NCI-H345 treated with DMSO at 0.1 percent for 48 hours (cell line): Measurements from ENCODE around the gene POLR2H.
A peak's percentile ranks its signal among the peaks of the same experiment; 100 is the strongest.

ENCODE experiments used
- DNase-seq: peaks from one replicate; lab custom pipeline; 2025; ENCODE audit not compliant: unreplicated experiment; lab: John Stamatoyannopoulos, UW

POLR2H gene

DNA sequence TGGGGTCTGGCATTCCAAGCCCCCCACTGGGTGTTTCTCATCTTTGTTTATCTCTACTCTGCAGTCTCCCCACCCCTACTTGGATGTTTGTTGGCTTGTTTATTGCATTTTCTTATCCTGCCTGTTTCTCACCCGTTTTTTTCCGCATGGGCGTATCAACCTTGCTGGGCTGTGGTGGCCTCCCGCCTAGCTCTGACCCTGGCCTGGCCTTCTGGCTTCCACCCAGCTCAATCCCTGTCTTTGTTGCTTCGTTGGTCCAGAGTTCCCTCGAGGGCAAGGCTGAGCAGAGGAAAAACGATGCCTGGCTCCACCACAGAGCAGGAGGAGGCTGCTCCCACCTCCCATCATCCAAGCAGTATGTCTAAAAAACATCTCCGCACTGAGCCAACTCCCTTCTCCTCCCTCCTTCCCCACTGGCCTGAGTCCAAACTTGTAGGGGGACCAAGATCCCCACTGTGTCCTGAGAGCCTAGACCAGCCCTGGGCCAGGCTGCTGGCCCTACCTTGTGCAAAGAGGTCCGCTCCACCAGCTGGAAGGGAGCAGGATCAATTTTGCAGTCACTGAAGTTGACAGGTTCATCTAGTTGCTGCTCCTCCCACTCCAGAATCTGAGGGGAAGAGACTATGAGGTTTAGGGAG, 9.9 kb upstream of the POLR2H start:
- no peak for DNase-seq

DNA sequence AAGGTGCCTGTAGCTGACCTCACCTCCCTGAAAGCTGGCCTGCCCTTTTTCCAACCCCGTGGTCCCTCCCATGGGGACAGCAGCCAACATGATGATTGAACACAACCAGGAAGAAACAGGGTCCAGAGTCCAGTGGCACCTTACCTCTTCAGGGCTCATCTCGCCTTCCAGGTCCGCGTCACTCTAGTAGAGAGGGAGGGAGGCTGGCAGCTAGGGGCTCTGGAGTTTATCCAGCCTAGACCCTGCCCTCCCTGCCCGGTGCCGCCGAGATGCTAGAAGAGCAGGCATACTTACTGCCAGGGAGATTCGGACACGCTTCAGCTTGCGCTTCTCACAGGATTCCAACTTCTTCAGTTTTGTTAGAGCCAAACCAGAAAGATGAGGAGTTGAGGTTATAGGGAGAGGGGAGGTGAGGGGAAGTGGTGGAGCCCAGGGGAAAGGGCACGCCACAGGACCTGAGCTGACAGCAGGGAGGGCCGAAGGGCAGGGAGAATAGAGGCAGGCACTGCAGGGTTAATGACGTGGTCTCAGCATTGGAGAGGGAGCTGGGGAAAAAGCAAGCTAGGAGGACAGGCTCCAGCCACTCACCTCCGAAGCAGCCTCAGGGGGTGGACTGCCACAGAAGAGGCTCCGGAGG, 9.2 kb upstream of the POLR2H start:
- DNase-seq, result no peak

DNA sequence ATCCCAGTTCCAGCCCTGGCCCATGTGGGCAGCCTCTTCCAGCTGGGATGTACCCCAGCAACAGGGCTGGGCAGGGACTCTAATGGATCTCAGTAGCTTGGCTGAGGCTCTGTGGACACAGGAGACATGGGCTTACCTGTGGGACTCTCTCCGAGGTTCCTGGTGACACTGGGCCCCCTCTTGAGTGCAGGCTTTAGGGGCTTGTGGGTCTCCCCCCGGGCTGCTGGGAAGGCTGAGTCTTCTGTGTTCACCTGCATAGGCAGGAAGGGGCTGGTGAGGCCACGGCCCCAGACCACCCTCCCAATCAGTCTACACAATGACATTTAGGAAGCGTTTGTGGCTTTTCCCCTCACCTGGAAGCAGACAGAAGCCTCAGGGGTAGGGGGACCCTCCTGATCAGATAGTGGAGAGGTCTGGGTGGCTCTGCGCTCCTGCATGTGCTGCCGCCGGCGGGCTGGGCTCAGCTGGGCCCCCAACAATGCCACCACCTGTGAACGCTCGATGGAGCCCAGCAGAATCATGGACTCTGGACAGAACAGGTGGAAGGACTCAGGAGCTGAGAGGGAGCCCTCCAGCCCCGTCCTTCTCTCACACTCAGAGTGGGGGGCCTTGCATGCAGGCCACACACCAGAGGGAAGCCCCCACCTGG, 8.5 kb upstream of the POLR2H start:
- DNase-seq, result no peak

GRCh38 chr3:184353546-184353941, 8.0 kb upstream of the POLR2H start:
- no peak for DNase-seq

DNA sequence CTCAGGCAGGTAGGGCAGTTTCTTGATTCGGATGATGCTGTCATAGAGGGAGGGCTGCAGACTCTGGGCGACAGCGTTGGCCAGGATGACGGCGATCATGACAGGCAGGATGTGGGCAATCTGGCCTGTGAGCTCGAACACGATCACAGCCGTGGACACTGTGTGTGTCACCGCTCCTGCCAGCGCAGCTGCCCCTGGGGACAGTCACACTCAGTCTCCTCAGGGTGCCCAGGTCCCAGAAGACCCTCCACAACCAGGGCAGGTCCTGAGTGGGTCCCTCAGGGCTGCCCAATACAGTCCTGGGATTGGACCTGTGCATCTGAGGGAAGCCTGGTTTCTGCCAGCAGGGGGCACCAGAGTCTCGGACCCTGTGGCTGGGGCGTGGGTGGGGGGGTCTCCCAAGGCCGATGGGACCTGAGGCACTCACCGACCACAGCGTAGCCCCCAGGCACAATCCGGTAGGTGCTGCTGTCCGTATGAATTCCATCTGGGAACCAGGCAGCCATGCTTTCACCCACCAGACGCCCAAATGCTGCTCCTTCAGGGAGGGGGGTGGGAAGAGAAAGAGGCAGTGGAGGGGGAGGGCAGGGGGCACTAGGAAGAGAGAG, 7.3 kb upstream of the POLR2H start:
- DNase-seq, result no peak

DNA sequence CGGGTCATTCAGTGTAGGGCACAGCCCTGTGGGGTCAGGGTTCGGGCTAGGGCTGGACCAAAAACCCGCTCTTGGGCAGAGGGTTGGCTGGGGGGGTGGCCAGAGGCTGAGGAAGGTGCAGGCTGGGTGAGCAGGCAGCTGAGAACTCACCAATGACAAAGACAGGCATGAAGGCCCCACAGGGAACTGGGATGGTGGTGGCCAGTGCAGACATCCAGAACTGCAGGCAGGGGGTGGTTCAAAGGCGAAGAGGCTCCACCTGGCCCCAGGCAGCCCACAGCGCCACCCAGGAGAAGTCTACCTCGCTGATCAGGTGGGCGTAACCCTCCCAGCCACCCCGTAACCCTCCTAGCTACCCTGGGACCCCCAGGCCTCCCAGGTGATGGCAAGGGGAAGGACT, 6.8 kb upstream of the POLR2H start:
- no peak for DNase-seq

DNA sequence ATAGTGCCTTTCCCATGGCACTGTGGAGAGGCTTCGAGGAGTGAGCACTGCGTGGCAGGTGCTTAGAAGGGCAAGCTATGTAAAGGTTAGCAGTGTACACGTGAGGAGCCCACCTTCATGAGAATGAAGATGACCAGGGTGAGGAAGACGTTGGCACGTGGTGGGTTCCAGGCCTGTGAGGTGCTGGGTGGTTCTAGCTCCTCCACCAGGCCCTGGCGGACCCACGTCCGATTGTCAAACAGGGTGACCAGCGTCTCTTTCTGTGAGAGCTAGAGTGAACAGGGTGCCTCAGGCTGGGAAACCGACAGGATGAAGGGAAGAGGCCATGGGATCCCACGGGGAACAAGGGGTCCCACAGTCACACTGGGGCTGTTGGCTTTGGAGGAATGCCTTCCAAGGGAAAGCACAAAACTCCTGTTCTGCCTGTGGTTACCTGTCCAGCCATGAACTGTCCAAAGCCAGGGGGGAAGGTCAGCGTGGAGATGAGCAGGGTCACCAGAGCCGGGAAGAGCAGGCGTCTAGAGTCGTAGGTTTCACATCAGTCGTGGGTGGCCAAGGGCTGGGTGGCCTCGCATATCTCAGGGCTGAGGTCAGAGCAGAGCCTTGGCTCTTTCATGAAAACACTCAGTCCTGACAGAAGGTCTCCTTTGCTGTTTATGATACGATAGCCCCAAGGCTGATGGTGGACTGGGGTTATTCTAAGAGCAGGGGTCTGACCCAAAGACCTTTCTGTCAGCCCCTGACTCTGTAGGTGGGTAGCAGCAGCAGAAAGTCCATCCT, 6.1 kb upstream of the POLR2H start:
- no peak for DNase-seq

DNA sequence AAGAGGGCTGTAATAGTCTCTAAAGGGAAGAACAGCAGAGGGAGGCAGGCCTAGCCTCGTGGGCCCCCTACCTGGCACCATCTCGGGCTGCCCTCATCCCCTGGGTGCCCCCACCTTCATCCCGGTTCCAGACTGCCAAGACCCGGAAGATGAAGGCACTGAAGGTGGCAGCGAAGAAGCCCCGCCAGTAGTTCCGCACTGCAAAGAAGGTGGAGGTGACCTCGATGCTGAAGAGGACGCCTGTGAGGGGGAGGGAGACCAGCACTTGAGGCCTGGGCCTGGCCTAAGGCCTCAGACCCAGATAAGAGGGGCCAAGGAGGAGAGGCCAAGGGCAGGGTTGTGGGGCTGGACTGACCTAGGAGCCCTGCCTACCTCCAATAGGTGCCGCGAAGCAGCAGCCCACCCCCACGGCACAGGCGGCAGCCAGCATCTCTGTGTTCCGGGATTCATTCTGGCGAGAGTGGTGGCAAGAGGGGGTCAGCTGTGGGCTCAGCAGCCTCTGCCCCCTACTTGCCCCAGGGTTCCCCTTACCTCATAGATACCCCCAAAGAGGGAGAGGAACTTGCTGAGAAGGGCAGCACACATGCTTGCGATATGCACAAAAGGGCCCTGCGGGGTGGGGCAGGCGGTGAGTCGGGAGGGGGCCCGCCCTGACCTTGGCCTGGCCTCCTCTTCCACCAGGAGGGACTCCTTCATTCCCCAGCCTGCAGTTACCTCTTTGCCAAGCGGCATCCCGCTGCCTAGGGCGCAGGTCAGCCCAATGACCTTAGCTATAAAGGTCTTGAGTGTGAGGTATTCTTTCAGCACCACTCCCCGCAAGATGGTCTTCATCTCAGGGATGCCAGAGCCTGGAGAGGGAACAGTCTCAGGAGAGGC, 4.0 kb upstream of the POLR2H start:
- DNase-seq, result no peak

- DNase-seq, result no peak
These were observed 3.3 kb upstream of the POLR2H start for GRCh38 chr3:184358124-184358767.

- no peak for DNase-seq
These were observed 2.6 kb upstream of the POLR2H start for GRCh38 chr3:184358921-184359350.

DNA sequence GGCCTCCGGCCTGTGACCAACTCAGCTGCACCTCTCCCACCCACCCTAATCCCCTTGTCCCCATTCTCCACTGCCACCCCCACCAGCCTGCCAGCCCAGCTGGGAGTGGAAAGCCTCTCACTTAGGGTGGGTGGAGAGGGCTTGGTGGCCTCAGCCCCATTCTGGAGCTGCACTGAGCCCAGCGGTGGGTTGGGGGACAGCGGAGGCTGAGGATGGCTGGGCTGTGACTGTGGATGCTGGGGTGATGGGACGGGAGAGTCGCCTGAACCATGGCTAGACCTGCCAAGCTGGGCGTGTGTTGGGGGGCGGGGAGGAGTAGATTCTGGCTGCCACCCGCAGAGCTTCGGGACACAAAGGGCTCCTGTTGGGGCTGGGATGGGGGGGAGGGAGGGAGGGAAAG, 1.9 kb upstream of the POLR2H start:
- DNase-seq, result no peak

GRCh38 chr3:184360070-184360928, 1.2 kb upstream of the POLR2H start:
- DNase-seq, result no peak

DNA sequence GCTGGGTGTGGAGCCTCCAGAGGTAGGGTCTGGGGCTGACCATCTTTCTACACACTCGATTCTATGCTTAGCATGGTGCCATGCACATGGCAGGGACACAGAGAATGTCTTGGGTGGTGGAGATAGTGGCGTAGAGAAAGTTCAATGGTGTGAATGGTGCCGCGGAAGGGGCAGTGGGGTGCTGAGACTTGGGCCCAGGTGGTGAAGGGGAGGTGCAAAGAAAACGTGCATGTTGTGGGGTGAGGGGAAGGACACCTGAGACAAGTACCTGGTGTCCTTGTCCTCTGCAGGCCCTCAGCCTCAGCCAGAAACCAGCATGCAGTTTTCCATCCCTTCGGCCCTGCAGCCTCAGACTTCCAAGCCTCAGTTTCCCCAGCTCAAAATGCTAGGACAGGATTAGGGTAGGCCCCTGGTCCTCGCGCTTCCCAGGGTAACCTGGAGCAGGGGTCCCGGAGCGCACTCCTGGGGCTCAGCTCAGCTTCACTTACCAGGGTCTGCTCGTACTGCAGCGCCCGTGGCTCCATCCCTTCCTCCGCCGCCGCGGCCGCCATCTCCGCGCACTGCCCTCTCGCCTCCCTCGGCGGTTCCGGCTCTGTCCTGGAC, 480 bp upstream of the POLR2H start:
- DNase-seq, result no peak

- DNase-seq, result peak; percentile 68
These were observed 590 bp downstream of the POLR2H start for GRCh38 chr3:184361932-184362667.

- DNase-seq, result peak; percentile 98
These were observed 1.4 kb downstream of the POLR2H start for GRCh38 chr3:184362668-184363546.

GRCh38 chr3:184366619-184367289, 5.2 kb downstream of the POLR2H start:
- no peak for DNase-seq
